ENCODE results near the gene RBMS1. TPM values are rescaled to one million over a fixed set of nuclear protein-coding genes. Genes with fewer than 3 reads are reported as not detected.

Gene RBMS1
- total RNA-seq, 1 donor from 2014 or later, result 148 TPM

- Histone ChIP-seq H3K36me3 (ENCODE audit: insufficient read depth, low read length) (peaks cover 20% of the 10 kb centered on the region), H3K27ac (ENCODE audit: low read depth, low read length) (no peak overlapping the region), H3K79me2 (ENCODE audit: insufficient read depth, low read length) (peaks cover 5% of the 10 kb centered on the region), H3K4me2 (ENCODE audit: low read length) (no peak overlapping the region), H3K27me3 (ENCODE audit: insufficient read depth, low read length) (no peaks in the 10 kb centered on the region), H3K9ac (ENCODE audit: low read length) (no peak overlapping the region), H3K4me1 (ENCODE audit: insufficient read depth, low read length) (peaks cover 30% of the 10 kb centered on the region), H2AFZ (ENCODE audit: low read depth, low read length) (no peak overlapping the region), H3K9me3 (ENCODE audit: insufficient read depth, low read depth, low read length) (no peaks in the 10 kb centered on the region), H4K20me1 (ENCODE audit: insufficient read depth, low read length) (no peaks in the 10 kb centered on the region), H3K4me3 (ENCODE audit: insufficient read depth, low read depth, low read length) (no peak overlapping the region)
- no peak for DNase-seq (ENCODE audit: low read depth)
- H3K27me3 Mint-ChIP-seq (ENCODE audit: low read depth, unreplicated experiment), result no peaks in the 10 kb centered on the region
- H3K4me1 Mint-ChIP-seq (ENCODE audit: low read depth, unreplicated experiment), result peaks cover 78% of the 10 kb centered on the region
- no peaks in the 10 kb centered on the region for H3K9me3 Mint-ChIP-seq (ENCODE audit: unreplicated experiment)
- peaks cover 27% of the 10 kb centered on the region for H3K36me3 Mint-ChIP-seq (ENCODE audit: low read depth, unreplicated experiment)
- FAIRE-seq, result no peak
- no peak overlapping the region for H3K4me3 Mint-ChIP-seq (ENCODE audit: unreplicated experiment)
- TF ChIP-seq CTCF (IDR thresholded peaks at IDR 0.05; ENCODE audit: insufficient read depth, low read depth, low read length) (no peak), EZH2 (IDR thresholded peaks at IDR 0.05; ENCODE audit: insufficient read depth, low read length) (no peak)
- H3K27ac Mint-ChIP-seq (ENCODE audit: unreplicated experiment), result peak overlapping the region; percentile 68
Measured at GRCh38 chr2:160291382-160291781, 202.2 kb downstream of the RBMS1 start.

- no peak overlapping the region for H3K27ac Mint-ChIP-seq (ENCODE audit: unreplicated experiment)
- Histone ChIP-seq H3K4me3 (ENCODE audit: insufficient read depth, low read depth, low read length) (no peak overlapping the region), H3K27ac (ENCODE audit: low read depth, low read length) (no peak overlapping the region), H3K36me3 (ENCODE audit: insufficient read depth, low read length) (peaks cover 12% of the 10 kb centered on the region), H4K20me1 (ENCODE audit: insufficient read depth, low read length) (no peaks in the 10 kb centered on the region), H3K9me3 (ENCODE audit: insufficient read depth, low read depth, low read length) (no peaks in the 10 kb centered on the region), H3K4me2 (ENCODE audit: low read length) (no peak overlapping the region), H3K4me1 (ENCODE audit: insufficient read depth, low read length) (peaks cover 30% of the 10 kb centered on the region), H3K9ac (ENCODE audit: low read length) (no peak overlapping the region), H3K79me2 (ENCODE audit: insufficient read depth, low read length) (peaks cover 5% of the 10 kb centered on the region), H2AFZ (ENCODE audit: low read depth, low read length) (no peak overlapping the region), H3K27me3 (ENCODE audit: insufficient read depth, low read length) (no peaks in the 10 kb centered on the region)
- FAIRE-seq, result no peak
- peaks cover 70% of the 10 kb centered on the region for H3K4me1 Mint-ChIP-seq (ENCODE audit: low read depth, unreplicated experiment)
- no peak for DNase-seq (ENCODE audit: low read depth)
- H3K36me3 Mint-ChIP-seq (ENCODE audit: low read depth, unreplicated experiment), result peaks cover 27% of the 10 kb centered on the region
- H3K4me3 Mint-ChIP-seq (ENCODE audit: unreplicated experiment), result no peak overlapping the region
- TF ChIP-seq EZH2 (IDR thresholded peaks at IDR 0.05; ENCODE audit: insufficient read depth, low read length) (no peak), CTCF (IDR thresholded peaks at IDR 0.05; ENCODE audit: insufficient read depth, low read depth, low read length) (no peak)
- H3K27me3 Mint-ChIP-seq (ENCODE audit: low read depth, unreplicated experiment), result no peaks in the 10 kb centered on the region
- no peaks in the 10 kb centered on the region for H3K9me3 Mint-ChIP-seq (ENCODE audit: unreplicated experiment)
Measured at GRCh38 chr2:160290598-160290997, 203.0 kb downstream of the RBMS1 start.

- H3K9me3 ChIP-seq (ENCODE audit: insufficient read depth, low read depth, low read length), result no peaks in the 10 kb centered on the region
- peaks cover 5% of the 10 kb centered on the region for H3K79me2 ChIP-seq (ENCODE audit: insufficient read depth, low read length)
- peaks cover 23% of the 10 kb centered on the region for H3K36me3 Mint-ChIP-seq (ENCODE audit: low read depth, unreplicated experiment)
- no peak for TF ChIP-seq EZH2 (IDR thresholded peaks at IDR 0.05; ENCODE audit: insufficient read depth, low read length)
- no peak for TF ChIP-seq CTCF (IDR thresholded peaks at IDR 0.05; ENCODE audit: insufficient read depth, low read depth, low read length)
- no peak overlapping the region for H3K27ac Mint-ChIP-seq (ENCODE audit: unreplicated experiment)
- H3K9me3 Mint-ChIP-seq (ENCODE audit: unreplicated experiment), result no peaks in the 10 kb centered on the region
- peaks cover 15% of the 10 kb centered on the region for H3K36me3 ChIP-seq (ENCODE audit: insufficient read depth, low read length)
- H3K27me3 Mint-ChIP-seq (ENCODE audit: low read depth, unreplicated experiment), result no peaks in the 10 kb centered on the region
- no peak overlapping the region for H3K4me2 ChIP-seq (ENCODE audit: low read length)
- no peak overlapping the region for H3K27ac ChIP-seq (ENCODE audit: low read depth, low read length)
- H3K27me3 ChIP-seq (ENCODE audit: insufficient read depth, low read length), result no peaks in the 10 kb centered on the region
- no peak for FAIRE-seq
- H3K4me3 Mint-ChIP-seq (ENCODE audit: unreplicated experiment), result no peak overlapping the region
- DNase-seq (ENCODE audit: low read depth), result no peak
- H3K4me1 Mint-ChIP-seq (ENCODE audit: low read depth, unreplicated experiment), result peaks cover 63% of the 10 kb centered on the region
- H3K4me1 ChIP-seq (ENCODE audit: insufficient read depth, low read length), result peaks cover 22% of the 10 kb centered on the region
- H3K4me3 ChIP-seq (ENCODE audit: insufficient read depth, low read depth, low read length), result no peak overlapping the region
- H2AFZ ChIP-seq (ENCODE audit: low read depth, low read length), result no peak overlapping the region
- no peak overlapping the region for H3K9ac ChIP-seq (ENCODE audit: low read length)
- H4K20me1 ChIP-seq (ENCODE audit: insufficient read depth, low read length), result no peaks in the 10 kb centered on the region
Measured at GRCh38 chr2:160289831-160290230, 203.8 kb downstream of the RBMS1 start.
